Measurements from ENCODE around the gene ATXN1.

Gene ATXN1

GRCh38 chr6:16750566-16750965 is 10.7 kb downstream of the ATXN1 start:
- Histone ChIP-seq H3K4me1 (ENCODE audit: low read depth, poor library complexity, severe bottlenecking) (no peaks in the 10 kb centered on the region), H3K4me2 (no peak overlapping the region), H2AFZ (ENCODE audit: low read depth) (no peak overlapping the region), H3K9ac (no peak overlapping the region), H3K27ac (no peak overlapping the region), H3K36me3 (ENCODE audit: insufficient read depth) (no peaks in the 10 kb centered on the region; the same call in 1 of the 2 replicates), H3K79me2 (ENCODE audit: insufficient read depth, low read depth) (peaks cover 37% of the 10 kb centered on the region; the same call in 1 of the 2 replicates), H3K27me3 (ENCODE audit: insufficient read depth, low read depth) (no peaks in the 10 kb centered on the region), H4K20me1 (ENCODE audit: insufficient read depth) (no peaks in the 10 kb centered on the region), H3K4me3 (IDR thresholded peaks at IDR 0.05; ENCODE audit: insufficient read depth, low read depth, low read length) (no peak overlapping the region)
- no peak for TF ChIP-seq CTCF (conservative IDR thresholded peaks at IDR 0.05; ENCODE audit: low read depth, low read length)

DNA sequence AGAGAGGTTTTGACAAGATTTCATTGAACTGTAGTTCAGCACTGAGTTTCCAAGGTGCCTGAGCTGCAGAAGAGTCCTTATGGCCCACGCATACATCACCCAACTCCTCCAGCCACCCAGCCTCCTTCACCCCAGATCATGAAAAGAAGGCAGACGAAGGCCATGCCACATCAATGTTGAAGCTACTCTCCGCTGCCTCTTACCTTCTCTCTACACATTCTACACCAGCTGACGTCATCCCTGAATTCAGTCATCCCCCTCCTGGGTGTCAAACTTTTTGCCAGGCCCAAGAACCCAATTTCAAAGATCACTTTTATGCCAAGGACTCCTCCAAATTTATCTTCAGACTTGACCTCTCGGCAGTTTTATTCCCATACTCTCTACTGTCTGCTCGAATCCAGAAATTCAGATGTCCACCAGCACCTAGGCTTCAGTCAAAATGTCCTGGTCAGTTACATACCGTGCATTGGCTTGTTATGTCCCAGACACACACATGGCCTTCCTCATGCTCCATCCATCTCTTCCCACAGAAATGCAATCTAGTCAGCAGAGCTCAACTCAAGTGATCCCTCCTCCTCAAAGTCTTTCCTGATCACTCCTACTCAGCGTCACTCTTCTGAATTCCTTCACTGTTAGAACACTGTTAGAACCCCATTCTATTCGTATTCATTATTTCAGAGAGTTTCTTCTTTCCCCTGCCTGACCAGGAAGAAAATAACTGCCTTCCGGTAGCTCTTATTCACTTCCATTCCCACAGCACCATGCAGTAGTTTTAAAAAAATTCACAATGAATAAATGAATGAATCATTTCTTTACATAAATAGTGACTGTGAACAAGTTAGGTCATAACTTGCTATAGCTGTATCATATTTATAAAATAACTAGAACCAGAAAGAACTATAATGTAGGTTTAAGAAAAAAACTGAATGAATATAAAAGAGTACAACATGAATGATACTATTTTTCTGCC is 11.5 kb downstream of the ATXN1 start:
- Histone ChIP-seq H4K20me1 (ENCODE audit: insufficient read depth) (no peaks in the 10 kb centered on the region), H3K27me3 (ENCODE audit: insufficient read depth, low read depth) (no peaks in the 10 kb centered on the region), H2AFZ (ENCODE audit: low read depth) (no peak overlapping the region), H3K27ac (no peak overlapping the region), H3K9ac (no peak overlapping the region), H3K4me1 (ENCODE audit: low read depth, poor library complexity, severe bottlenecking) (peaks cover 4% of the 10 kb centered on the region), H3K4me2 (no peak overlapping the region), H3K36me3 (ENCODE audit: insufficient read depth) (no peaks in the 10 kb centered on the region; the same call in 1 of the 2 replicates), H3K4me3 (IDR thresholded peaks at IDR 0.05; ENCODE audit: insufficient read depth, low read depth, low read length) (no peak overlapping the region), H3K79me2 (ENCODE audit: insufficient read depth, low read depth) (peaks cover 39% of the 10 kb centered on the region)
- no peak for TF ChIP-seq CTCF (conservative IDR thresholded peaks at IDR 0.05; ENCODE audit: low read depth, low read length)

DNA sequence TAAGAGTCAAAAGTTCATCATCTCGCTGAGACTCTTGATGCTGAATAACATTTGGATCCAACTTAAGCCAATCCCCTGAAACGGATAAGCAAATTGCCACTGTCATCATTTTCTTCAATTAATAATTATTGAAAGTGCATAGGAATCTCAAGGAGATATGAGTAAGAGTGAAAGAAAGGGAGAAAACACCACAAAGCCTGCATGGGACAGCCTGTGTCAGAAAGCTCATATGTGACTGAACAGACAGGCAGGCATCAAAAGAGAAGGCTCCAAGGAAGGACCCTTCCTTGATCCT is 13.3 kb downstream of the ATXN1 start:
- no peaks in the 10 kb centered on the region; the same call in 1 of the 2 replicates for H3K36me3 ChIP-seq (ENCODE audit: insufficient read depth)
- H3K9ac ChIP-seq: no peak overlapping the region
- H3K27me3 ChIP-seq (ENCODE audit: insufficient read depth, low read depth): no peaks in the 10 kb centered on the region
- peaks cover 52% of the 10 kb centered on the region for H3K79me2 ChIP-seq (ENCODE audit: insufficient read depth, low read depth)
- H3K27ac ChIP-seq: no peak overlapping the region
- no peak overlapping the region for H3K4me3 ChIP-seq (IDR thresholded peaks at IDR 0.05; ENCODE audit: insufficient read depth, low read depth, low read length)
- no peak overlapping the region for H2AFZ ChIP-seq (ENCODE audit: low read depth)
- H4K20me1 ChIP-seq (ENCODE audit: insufficient read depth): no peaks in the 10 kb centered on the region
- H3K4me1 ChIP-seq (ENCODE audit: low read depth, poor library complexity, severe bottlenecking): peaks cover 20% of the 10 kb centered on the region
- TF ChIP-seq CTCF (conservative IDR thresholded peaks at IDR 0.05; ENCODE audit: low read depth, low read length): no peak
- no peak overlapping the region for H3K4me2 ChIP-seq

DNA sequence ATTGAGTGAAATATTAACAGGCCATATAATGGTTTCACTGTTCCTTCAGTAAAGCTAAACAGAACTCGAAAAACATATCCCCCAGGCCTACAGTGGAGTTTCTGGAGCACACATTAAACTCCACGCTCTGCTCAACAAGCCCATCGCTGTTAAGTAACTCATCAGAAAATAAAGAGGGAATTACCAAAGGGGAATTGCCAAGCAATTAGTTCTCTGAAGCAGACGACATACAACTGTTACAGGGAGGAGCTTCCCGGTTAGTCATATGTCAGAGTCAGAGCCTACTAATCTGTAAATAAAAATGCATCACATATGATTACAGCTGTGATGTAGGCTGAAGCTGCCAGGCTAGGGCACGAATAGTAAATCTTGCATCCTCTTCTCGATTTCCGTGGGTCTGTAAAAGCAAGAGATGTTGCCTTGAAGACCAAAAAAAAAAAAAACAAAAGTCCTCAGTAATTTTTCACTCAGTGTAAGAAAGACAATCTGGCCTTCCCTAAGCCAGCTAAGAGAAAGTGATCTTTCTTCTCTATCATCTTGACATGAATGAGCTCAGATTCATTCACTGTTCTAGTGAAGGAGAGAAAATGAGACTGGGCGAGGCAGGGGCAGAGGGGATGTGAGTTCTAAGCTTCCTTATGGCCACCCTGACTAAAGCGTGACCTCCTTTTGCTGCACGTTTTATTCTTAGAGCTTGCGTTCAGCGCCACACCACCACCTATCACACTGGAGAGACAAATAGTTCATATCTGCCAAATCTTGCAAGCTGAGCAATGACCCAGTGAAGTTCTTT is 13.8 kb downstream of the ATXN1 start:
- no peak overlapping the region for H2AFZ ChIP-seq (ENCODE audit: low read depth)
- H4K20me1 ChIP-seq (ENCODE audit: insufficient read depth): no peaks in the 10 kb centered on the region
- H3K36me3 ChIP-seq (ENCODE audit: insufficient read depth): no peaks in the 10 kb centered on the region; the same call in 1 of the 2 replicates
- H3K27ac ChIP-seq: no peak overlapping the region
- peaks cover 56% of the 10 kb centered on the region for H3K79me2 ChIP-seq (ENCODE audit: insufficient read depth, low read depth)
- no peak overlapping the region for H3K4me3 ChIP-seq (IDR thresholded peaks at IDR 0.05; ENCODE audit: insufficient read depth, low read depth, low read length)
- H3K27me3 ChIP-seq (ENCODE audit: insufficient read depth, low read depth): no peaks in the 10 kb centered on the region
- TF ChIP-seq CTCF (conservative IDR thresholded peaks at IDR 0.05; ENCODE audit: low read depth, low read length): no peak
- H3K4me2 ChIP-seq: no peak overlapping the region
- H3K9ac ChIP-seq: no peak overlapping the region
- peaks cover 25% of the 10 kb centered on the region for H3K4me1 ChIP-seq (ENCODE audit: low read depth, poor library complexity, severe bottlenecking)

Data from KMS-11 (cell line).